Activated naive CD4-positive, alpha-beta T cell treated with anti-CD3 and anti-CD28 coated beads, Interleukin-2, amount 10 ng/mL, durations not matched to agents 7 days and 5 days (primary cell): ENCODE data around the gene CFL1.

Experiments used
- CTCF ChIA-PET: fragments of 350-600 bp; sonication (Branson Sonifier 250); formaldehyde crosslinking; loops from one replicate; lab custom pipeline; 2021; ENCODE audit warnings: antibody characterized with exemption; lab: Charles Lee
- DNase-seq: peaks from one replicate; pipeline ENCODE4 v3.0.0-alpha.2; 2020
- H3K27ac Mint-ChIP-seq: one replicate; pipeline ENCODE4 v1.8.0; 2021; ENCODE audit warnings: mild to moderate bottlenecking, moderate library complexity, mixed read lengths
- H3K27me3 Mint-ChIP-seq: one replicate; pipeline ENCODE4 v1.8.0; 2021; ENCODE audit warnings: mild to moderate bottlenecking, mixed read lengths
- H3K36me3 Mint-ChIP-seq: one replicate; pipeline ENCODE4 v1.8.0; 2021; ENCODE audit warnings: mixed read lengths
- H3K4me1 Mint-ChIP-seq: one replicate; pipeline ENCODE4 v1.8.0; 2021; ENCODE audit warnings: mixed read lengths
- H3K4me3 Mint-ChIP-seq: one replicate; pipeline ENCODE4 v1.8.0; 2021; ENCODE audit warnings: mild to moderate bottlenecking, moderate library complexity, mixed read lengths
- H3K9me3 Mint-ChIP-seq: one replicate; pipeline ENCODE4 v1.8.0; 2021; ENCODE audit warnings: mixed read lengths

The CFL1 gene

GRCh38 chr11:65870706-65871681, 13.0 kb upstream of the CFL1 start:
- Mint-ChIP-seq H3K4me1 (peaks cover 38% of the 10 kb centered on the region), H3K27me3 (peaks cover 34% of the 10 kb centered on the region)
- CTCF ChIA-PET = interaction anchor here (3.5 to 4.8 kb wide), 3 partner anchors 11 to 17 kb away, joined by 13 to 39 read pairs (median 34); partner anchors contain the start of genes FIBP and MUS81

GRCh38 chr11:65870307-65870658, 12.3 kb upstream of the CFL1 start:
- Mint-ChIP-seq H3K36me3 (peaks cover 15% of the 10 kb centered on the region), H3K27me3 (peaks cover 34% of the 10 kb centered on the region), H3K4me3 (no peak overlapping the region), H3K9me3 (no peaks in the 10 kb centered on the region), H3K27ac (no peak overlapping the region), H3K4me1 (peaks cover 38% of the 10 kb centered on the region)
- CTCF ChIA-PET = interaction anchor here (3.5 to 4.8 kb wide), 3 partner anchors 10 to 17 kb away, joined by 13 to 39 read pairs (median 34); partner anchors contain the start of genes FIBP and MUS81
- no peak for DNase-seq

More at GRCh38 chr11:65870706-65871681, 13.0 kb upstream of the CFL1 start:
- Mint-ChIP-seq H3K36me3 (peaks cover 14% of the 10 kb centered on the region), H3K27ac (no peak overlapping the region), H3K4me3 (no peak overlapping the region), H3K9me3 (no peaks in the 10 kb centered on the region)
- no peak for DNase-seq

- no peak for DNase-seq
- Mint-ChIP-seq H3K4me3 (no peak overlapping the region), H3K36me3 (peaks cover 19% of the 10 kb centered on the region), H3K27me3 (peaks cover 34% of the 10 kb centered on the region), H3K9me3 (no peaks in the 10 kb centered on the region), H3K4me1 (peaks cover 40% of the 10 kb centered on the region), H3K27ac (no peak overlapping the region)
- CTCF ChIA-PET = interaction anchor here (3.5 to 4.8 kb wide), 3 partner anchors 9 to 18 kb away, joined by 13 to 39 read pairs (median 34); partner anchors contain the start of genes FIBP and MUS81
Observed at GRCh38 chr11:65869643-65870306, 11.8 kb upstream of the CFL1 start.

- DNase-seq = no peak
- Mint-ChIP-seq H3K4me3 (no peak overlapping the region), H3K4me1 (peaks cover 37% of the 10 kb centered on the region), H3K27ac (no peak overlapping the region), H3K27me3 (peaks cover 34% of the 10 kb centered on the region), H3K9me3 (no peaks in the 10 kb centered on the region), H3K36me3 (peaks cover 26% of the 10 kb centered on the region)
- CTCF ChIA-PET = interaction anchor here (3.5 to 4.8 kb wide), 3 partner anchors 8 to 19 kb away, joined by 13 to 39 read pairs (median 34); partner anchors contain the start of genes FIBP and MUS81
Observed at GRCh38 chr11:65868907-65869306, 10.9 kb upstream of the CFL1 start.

GRCh38 chr11:65868076-65868667, 10.2 kb upstream of the CFL1 start:
- no peak for DNase-seq
- CTCF ChIA-PET = interaction anchor here (4.5 to 4.8 kb wide), 2 partner anchors 8 to 17 kb away, joined by 34 to 39 read pairs; partner anchors contain the start of gene MUS81

GRCh38 chr11:65867284-65868071, 9.5 kb upstream of the CFL1 start:
- Mint-ChIP-seq H3K27me3 (peaks cover 24% of the 10 kb centered on the region), H3K36me3 (peaks cover 34% of the 10 kb centered on the region), H3K4me3 (no peak overlapping the region), H3K4me1 (peaks cover 36% of the 10 kb centered on the region), H3K27ac (no peak overlapping the region), H3K9me3 (no peaks in the 10 kb centered on the region)
- no peak for DNase-seq
- CTCF ChIA-PET = interaction anchor here (1.4 to 4.8 kb wide), 2 partner anchors 7 to 21 kb away, joined by 3 to 39 read pairs; partner anchors contain the start of genes FIBP and MUS81

More at GRCh38 chr11:65868076-65868667, 10.2 kb upstream of the CFL1 start:
- peaks cover 29% of the 10 kb centered on the region for H3K27me3 Mint-ChIP-seq
- H3K4me1 Mint-ChIP-seq = peaks cover 34% of the 10 kb centered on the region
- H3K9me3 Mint-ChIP-seq = no peaks in the 10 kb centered on the region
- H3K27ac Mint-ChIP-seq = no peak overlapping the region
- H3K36me3 Mint-ChIP-seq = peaks cover 31% of the 10 kb centered on the region
- H3K4me3 Mint-ChIP-seq = no peak overlapping the region

- CTCF ChIA-PET = interaction anchor here (1.0 to 1.4 kb wide), 2 partner anchors 18 to 21 kb away, joined by 3 read pairs; partner anchors contain the start of gene FIBP
- Mint-ChIP-seq H3K27me3 (peaks cover 20% of the 10 kb centered on the region), H3K4me1 (peaks cover 39% of the 10 kb centered on the region), H3K9me3 (no peaks in the 10 kb centered on the region), H3K4me3 (no peak overlapping the region), H3K36me3 (peaks cover 37% of the 10 kb centered on the region), H3K27ac (no peak overlapping the region)
- no peak for DNase-seq
Observed at GRCh38 chr11:65866509-65867283, 8.7 kb upstream of the CFL1 start.

GRCh38 chr11:65865550-65866172, 7.7 kb upstream of the CFL1 start:
- Mint-ChIP-seq H3K27ac (no peak overlapping the region), H3K27me3 (peaks cover 9% of the 10 kb centered on the region), H3K4me1 (peaks cover 38% of the 10 kb centered on the region), H3K36me3 (peaks cover 39% of the 10 kb centered on the region), H3K9me3 (no peaks in the 10 kb centered on the region), H3K4me3 (no peak overlapping the region)
- CTCF ChIA-PET = interaction anchor here (1.4 to 1.7 kb wide), 2 partner anchors 19 to 22 kb away, joined by 3 to 7 read pairs; partner anchors contain the start of gene FIBP
- no peak for DNase-seq

- no peak for DNase-seq
- Mint-ChIP-seq H3K9me3 (no peaks in the 10 kb centered on the region), H3K36me3 (peaks cover 41% of the 10 kb centered on the region), H3K27ac (no peak overlapping the region), H3K27me3 (peaks cover 1% of the 10 kb centered on the region), H3K4me3 (no peak overlapping the region), H3K4me1 (peaks cover 34% of the 10 kb centered on the region)
- CTCF ChIA-PET = interaction anchor here (1.7 kb wide), 1 partner anchor 19 kb away, joined by 7 read pairs; no protein-coding TSS in a partner anchor
Observed at GRCh38 chr11:65864706-65865471, 6.9 kb upstream of the CFL1 start.

GRCh38 chr11:65863889-65864705, 6.1 kb upstream of the CFL1 start:
- H3K36me3 Mint-ChIP-seq = peaks cover 41% of the 10 kb centered on the region
- no peaks in the 10 kb centered on the region for H3K27me3 Mint-ChIP-seq
- DNase-seq = no peak
- H3K4me1 Mint-ChIP-seq = peaks cover 32% of the 10 kb centered on the region
- CTCF ChIA-PET = interaction anchor here (1.7 kb wide), 1 partner anchor 20 kb away, joined by 7 read pairs; no protein-coding TSS in a partner anchor
- H3K4me3 Mint-ChIP-seq = no peak overlapping the region
- no peaks in the 10 kb centered on the region for H3K9me3 Mint-ChIP-seq
- H3K27ac Mint-ChIP-seq = no peak overlapping the region
